IMR-90 (cell line): ENCODE results near the gene SCPEP1. TPM values are rescaled to one million over a fixed set of nuclear protein-coding genes. Genes with fewer than 3 reads are reported as not detected.

Experiments
- ATAC-seq: fragments of 200-7000 bp; cut with Tn5 transposase; 2 replicates; pipeline ENCODE4 v1.9.1; 2020; ENCODE audit warnings: low read depth, mild to moderate bottlenecking, moderate library complexity
- BruUV-seq: library from RNA; stranded (reverse); fragments of 400-500 nt; replicated peaks from 2 replicates; lab custom pipeline; 2021; lab: Mats Ljungman, UMichigan
- CTCF ChIA-PET: fragments of 300-600 bp; formaldehyde crosslinking; extraction: SDS; loops from one replicate; lab custom pipeline; 2021; ENCODE audit warnings: antibody characterized with exemption; lab: Yijun Ruan, JAX
- POLR2A ChIA-PET: fragments of 300-600 bp; sonication (Branson Sonifier 250); formaldehyde crosslinking; loops from one replicate; lab custom pipeline; 2022; ENCODE audit warnings: antibody characterized with exemption; ENCODE audit not compliant: unreplicated experiment; lab: Charles Lee
- DNase-seq: peaks from one replicate; pipeline ENCODE4 v3.0.0; 2013
- H2AFZ ChIP-seq: replicated peaks from 2 replicates; pipeline ENCODE3; 2013; ENCODE audit warnings: low read length, mild to moderate bottlenecking; ENCODE audit not compliant: poor library complexity
- H2AK5ac ChIP-seq: 2 replicates; pipeline ENCODE4 v1.6.1; 2013; ENCODE audit warnings: low read depth, low read length, inconsistent platforms
- H2AK9ac ChIP-seq: replicated peaks from 2 replicates; pipeline ENCODE3; 2013; ENCODE audit warnings: mild to moderate bottlenecking, low read depth, low read length, moderate library complexity; ENCODE audit not compliant: poor library complexity
- H2BK120ac ChIP-seq: 2 replicates; pipeline ENCODE4 v1.6.1; 2013; ENCODE audit warnings: low read depth, low read length, inconsistent platforms
- H2BK15ac ChIP-seq: 3 replicates; pipeline ENCODE4 v1.6.1; 2013; ENCODE audit warnings: low read depth, low read length, inconsistent platforms
- H2BK20ac ChIP-seq: 2 replicates; pipeline ENCODE4 v1.6.1; 2013; ENCODE audit warnings: low read depth, mild to moderate bottlenecking, inconsistent platforms, low read length, moderate library complexity
- H2BK5ac ChIP-seq: 2 replicates; pipeline ENCODE4 v1.6.1; 2013; ENCODE audit warnings: mild to moderate bottlenecking, low read depth, low read length, inconsistent platforms; ENCODE audit not compliant: poor library complexity, severe bottlenecking
- H3K14ac ChIP-seq: replicated peaks from 2 replicates; pipeline ENCODE4 v1.6.1; 2013; ENCODE audit warnings: low read depth, low read length, inconsistent platforms
- H3K18ac ChIP-seq: 2 replicates; pipeline ENCODE4 v1.6.1; 2013; ENCODE audit warnings: low read depth, low read length, control low read depth
- H3K23ac ChIP-seq: 2 replicates; pipeline ENCODE4 v1.6.1; 2013; ENCODE audit warnings: low read depth, low read length, inconsistent platforms
- H3K27ac ChIP-seq: 2 replicates; pipeline ENCODE4 v1.5.1; 2013; ENCODE audit warnings: mild to moderate bottlenecking, control low read depth, low read length; ENCODE audit not compliant: insufficient read depth
- H3K27me3 ChIP-seq: 2 replicates; pipeline ENCODE4 v1.6.1; 2013; ENCODE audit warnings: low read length; ENCODE audit not compliant: control insufficient read depth, insufficient read depth
- H3K36me3 ChIP-seq: 2 replicates; pipeline ENCODE4 v1.6.1; 2013; ENCODE audit warnings: low read length, mixed read lengths; ENCODE audit not compliant: control insufficient read depth, insufficient read depth
- H3K4ac ChIP-seq: 2 replicates; pipeline ENCODE4 v1.6.1; 2013; ENCODE audit warnings: low read depth, low read length, inconsistent platforms
- H3K4me1 ChIP-seq: 2 replicates; pipeline ENCODE4 v1.6.1; 2013; ENCODE audit warnings: low read length, mixed read lengths; ENCODE audit not compliant: control insufficient read depth, insufficient read depth
- H3K4me2 ChIP-seq: 2 replicates; pipeline ENCODE4 v1.6.1; 2013; ENCODE audit warnings: low read depth, mild to moderate bottlenecking, control low read depth, low read length, moderate library complexity
- H3K4me3 ChIP-seq: 2 replicates; pipeline ENCODE4 v1.5.1; 2013; ENCODE audit warnings: low read depth, mild to moderate bottlenecking, control low read depth, low read length, moderate library complexity; ENCODE audit not compliant: insufficient read depth
- H3K56ac ChIP-seq: 2 replicates; pipeline ENCODE4 v1.6.1; 2013; ENCODE audit warnings: low read length, inconsistent platforms; ENCODE audit not compliant: insufficient read depth; ENCODE audit errors: extremely low read depth
- H3K79me1 ChIP-seq, 2 experiments: 2 replicates each; pipeline ENCODE4 v1.6.1; 2013; ENCODE audit warnings: low read length in 2 of 2, inconsistent platforms in 1 of 2, low read depth in 1 of 2
- H3K9ac ChIP-seq: 2 replicates; pipeline ENCODE4 v1.6.1; 2013; ENCODE audit warnings: low read depth, low read length, control low read depth
- H3K9me1 ChIP-seq: 2 replicates; pipeline ENCODE4 v1.6.1; 2013; ENCODE audit warnings: low read length, inconsistent platforms; ENCODE audit not compliant: insufficient read depth
- H3K9me3 ChIP-seq: 2 replicates; pipeline ENCODE4 v1.6.1; 2013; ENCODE audit warnings: low read length; ENCODE audit not compliant: control insufficient read depth, insufficient read depth
- H4K20me1 ChIP-seq: 2 replicates; pipeline ENCODE4 v1.6.1; 2013; ENCODE audit warnings: low read length, inconsistent platforms; ENCODE audit not compliant: insufficient read depth
- H4K5ac ChIP-seq: 2 replicates; pipeline ENCODE4 v1.6.1; 2013; ENCODE audit warnings: mild to moderate bottlenecking, low read depth, low read length, control low read depth
- H4K8ac ChIP-seq, 2 experiments: 2 replicates each; pipeline ENCODE4 v1.6.1; 2013; ENCODE audit warnings: low read depth in 2 of 2, low read length in 2 of 2, control low read depth in 1 of 2, inconsistent platforms in 1 of 2
- H4K91ac ChIP-seq: 2 replicates; pipeline ENCODE4 v1.6.1; 2013; ENCODE audit warnings: low read depth, low read length, inconsistent platforms; ENCODE audit not compliant: insufficient read depth
- BHLHE40 ChIP-seq: fragments of 150-350 bp; IDR thresholded peaks from 2 replicates; pipeline ENCODE4 v1.6.1; 2016; ENCODE audit warnings: mild to moderate bottlenecking, low read depth, low read length
- CEBPB ChIP-seq: IDR thresholded peaks from 2 replicates; pipeline ENCODE4 v1.6.1; 2012; ENCODE audit warnings: low read depth, low read length, improper control_type of control experiment
- CHD1 ChIP-seq: IDR thresholded peaks from 2 replicates; pipeline ENCODE4 v1.6.1; 2012; ENCODE audit warnings: low read depth, low read length, improper control_type of control experiment
- FOS ChIP-seq: fragments of 150-350 bp; IDR thresholded peaks from 2 replicates; pipeline ENCODE4 v1.6.1; 2016; ENCODE audit warnings: low read depth, low read length
- MAFK ChIP-seq: IDR thresholded peaks from 2 replicates; pipeline ENCODE4 v1.6.1; 2012; ENCODE audit warnings: low read depth, low read length, improper control_type of control experiment
- MAZ ChIP-seq: IDR thresholded peaks from 2 replicates; pipeline ENCODE4 v1.6.1; 2012; ENCODE audit warnings: low read depth, mild to moderate bottlenecking, low read length, improper control_type of control experiment, moderate library complexity, borderline replicate concordance
- MXI1 ChIP-seq: IDR thresholded peaks from 2 replicates; pipeline ENCODE4 v1.6.1; 2012; ENCODE audit warnings: low read depth, mild to moderate bottlenecking, low read length, moderate library complexity, borderline replicate concordance
- NFE2L2 ChIP-seq: fragments of 150-350 bp; IDR thresholded peaks from 2 replicates; pipeline ENCODE4 v1.6.1; 2016; ENCODE audit warnings: low read depth, mild to moderate bottlenecking, low read length
- POLR2A ChIP-seq: IDR thresholded peaks from 2 replicates; pipeline ENCODE4 v1.6.1; 2012; ENCODE audit warnings: mild to moderate bottlenecking, low read depth, low read length
- RAD21 ChIP-seq: IDR thresholded peaks from 2 replicates; pipeline ENCODE4 v1.6.1; 2012; ENCODE audit warnings: low read length, improper control_type of control experiment
- RCOR1 ChIP-seq: IDR thresholded peaks from 2 replicates; pipeline ENCODE4 v1.6.1; 2012; ENCODE audit warnings: mild to moderate bottlenecking, low read length, improper control_type of control experiment; ENCODE audit not compliant: insufficient replicate concordance
- RFX5 ChIP-seq: IDR thresholded peaks from 2 replicates; pipeline ENCODE4 v1.8.0; 2012; ENCODE audit warnings: low read depth, mild to moderate bottlenecking, low read length, moderate library complexity
- SMC3 ChIP-seq: fragments of 150-350 bp; IDR thresholded peaks from 2 replicates; pipeline ENCODE4 v1.6.1; 2016; ENCODE audit warnings: low read depth, mild to moderate bottlenecking, antibody characterized with exemption, low read length, moderate library complexity
- dilution Hi-C: fragments of 300-500 bp; cut with HindIII; formaldehyde crosslinking; loops from one replicate; pipeline ENCODE4 v1.14.3; 2018; ENCODE audit warnings: low sequenced_read_pairs; ENCODE audit not compliant: unreplicated experiment
- in situ Hi-C: fragments of 300-500 bp; cut with MboI; formaldehyde crosslinking; loops from 3 replicates; pipeline ENCODE4 v1.14.3; 2019; ENCODE audit warnings: low sequenced_read_pairs, inconsistent platforms, mixed read lengths
- intact Hi-C: fragments of 100-400 bp; cut with micrococcal nuclease; formaldehyde crosslinking; loops from 2 replicates; pipeline ENCODE4 v1.10.0; 2022
- polyA plus RNA-seq, 3 experiments: library from polyadenylated mRNA; depleted of rRNA; stranded (reverse); fragments of >200 nt; gene quantifications; 2 replicates each; pipeline ENCODE4 v1.2.3, GENCODE V29; 2012; ENCODE audit warnings: low replicate concordance in 1 of 3
- total RNA-seq: library from RNA; depleted of rRNA; stranded (reverse); fragments of >200 nt; gene quantifications from 2 replicates; pipeline ENCODE4 v1.2.3, GENCODE V29; 2012
- TF ChIP-seq, protein P1 (sequence below): fragments of 150-350 bp; IDR thresholded peaks from 2 replicates; pipeline ENCODE4 v1.6.1; 2016; ENCODE audit warnings: low read depth, mild to moderate bottlenecking, low read length, moderate library complexity, borderline replicate concordance
- TF ChIP-seq, protein P2 (sequence below): fragments of 150-350 bp; IDR thresholded peaks from 2 replicates; pipeline ENCODE4 v1.6.1; 2017; ENCODE audit warnings: mild to moderate bottlenecking, antibody characterized with exemption, low read length, low read depth
- TF ChIP-seq, protein P3 (sequence below): conservative IDR thresholded peaks from 2 replicates; pipeline ENCODE4 v1.5.1; 2012; ENCODE audit warnings: mild to moderate bottlenecking, low read depth, low read length, improper control_type of control experiment

Gene SCPEP1
- total and polyA plus RNA-seq, 2 of the 4 experiments (the other 2 are of a cell fraction), result 16.5 to 32.1 TPM

DNA sequence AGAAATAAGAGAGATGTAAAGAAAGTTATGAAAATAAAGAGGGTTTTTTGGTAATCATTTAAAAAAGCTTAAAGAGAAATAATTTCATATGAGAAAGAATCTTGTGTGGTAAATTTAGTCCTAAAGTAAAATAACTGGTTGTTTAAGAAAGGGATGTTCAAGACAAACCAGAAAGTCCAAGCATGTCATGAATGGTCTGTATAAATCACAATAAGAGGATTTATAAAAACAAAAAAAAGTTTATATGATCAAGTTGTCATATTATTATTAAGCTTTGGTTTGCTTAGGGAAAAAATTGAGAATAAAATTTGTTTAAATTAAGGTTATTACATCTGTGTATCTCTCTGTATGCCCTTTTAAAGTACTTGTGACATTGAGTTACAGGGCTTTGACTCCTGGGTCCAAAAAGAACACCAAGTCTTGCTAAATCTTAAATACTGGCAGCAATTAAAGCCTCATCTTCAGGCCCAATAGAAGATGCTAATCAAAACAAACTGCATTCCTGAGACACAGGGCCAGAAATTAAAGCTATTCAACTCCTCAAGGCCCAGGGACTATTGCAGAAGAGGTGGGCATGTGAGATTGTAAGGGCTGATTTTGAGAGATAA is 48.5 kb upstream of the SCPEP1 start:
- H2BK15ac ChIP-seq, result no peak overlapping the region
- H4K20me1 ChIP-seq, result no peaks in the 10 kb centered on the region
- no peak overlapping the region for H3K14ac ChIP-seq
- no peak overlapping the region for H2AFZ ChIP-seq
- intact Hi-C loops (no loop called here), dilution Hi-C loops (no loop called here), in situ Hi-C loops (loop anchor here (25.0 kb wide), 1 partner anchor 342 kb away; the partner anchor contains the start of gene NOG)
- no peak overlapping the region for H3K18ac ChIP-seq
- H4K91ac ChIP-seq, result no peak overlapping the region
- ChIA-PET CTCF (no interaction called here), POLR2A (no interaction called here)
- H2AK9ac ChIP-seq, result no peak overlapping the region
- H3K4ac ChIP-seq, result no peak overlapping the region
- no peak overlapping the region for H3K56ac ChIP-seq
- H3K36me3 ChIP-seq, result peaks cover 2% of the 10 kb centered on the region
- H4K8ac ChIP-seq, result no peak overlapping the region
- H2BK5ac ChIP-seq, result no peak overlapping the region
- H3K27me3 ChIP-seq, result no peaks in the 10 kb centered on the region
- H3K9ac ChIP-seq, result no peak overlapping the region
- no peak for TF ChIP-seq BHLHE40
- TF ChIP-seq CHD1, result no peak
- TF ChIP-seq FOS, result no peak
- no peak for TF ChIP-seq POLR2A
- TF ChIP-seq NFE2L2, result no peak
- no peak for TF ChIP-seq RCOR1
- TF ChIP-seq RFX5, result no peak
- no peak for TF ChIP-seq RAD21
- TF ChIP-seq MXI1, result no peak
- no peak for TF ChIP-seq CEBPB
- no peak for TF ChIP-seq MAZ
- TF ChIP-seq, protein P1, sequence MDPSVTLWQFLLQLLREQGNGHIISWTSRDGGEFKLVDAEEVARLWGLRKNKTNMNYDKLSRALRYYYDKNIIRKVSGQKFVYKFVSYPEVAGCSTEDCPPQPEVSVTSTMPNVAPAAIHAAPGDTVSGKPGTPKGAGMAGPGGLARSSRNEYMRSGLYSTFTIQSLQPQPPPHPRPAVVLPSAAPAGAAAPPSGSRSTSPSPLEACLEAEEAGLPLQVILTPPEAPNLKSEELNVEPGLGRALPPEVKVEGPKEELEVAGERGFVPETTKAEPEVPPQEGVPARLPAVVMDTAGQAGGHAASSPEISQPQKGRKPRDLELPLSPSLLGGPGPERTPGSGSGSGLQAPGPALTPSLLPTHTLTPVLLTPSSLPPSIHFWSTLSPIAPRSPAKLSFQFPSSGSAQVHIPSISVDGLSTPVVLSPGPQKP, result no peak
- TF ChIP-seq MAFK, result no peak
- TF ChIP-seq, protein P2, sequence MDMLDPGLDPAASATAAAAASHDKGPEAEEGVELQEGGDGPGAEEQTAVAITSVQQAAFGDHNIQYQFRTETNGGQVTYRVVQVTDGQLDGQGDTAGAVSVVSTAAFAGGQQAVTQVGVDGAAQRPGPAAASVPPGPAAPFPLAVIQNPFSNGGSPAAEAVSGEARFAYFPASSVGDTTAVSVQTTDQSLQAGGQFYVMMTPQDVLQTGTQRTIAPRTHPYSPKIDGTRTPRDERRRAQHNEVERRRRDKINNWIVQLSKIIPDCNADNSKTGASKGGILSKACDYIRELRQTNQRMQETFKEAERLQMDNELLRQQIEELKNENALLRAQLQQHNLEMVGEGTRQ, result no peak
- TF ChIP-seq, protein P3, sequence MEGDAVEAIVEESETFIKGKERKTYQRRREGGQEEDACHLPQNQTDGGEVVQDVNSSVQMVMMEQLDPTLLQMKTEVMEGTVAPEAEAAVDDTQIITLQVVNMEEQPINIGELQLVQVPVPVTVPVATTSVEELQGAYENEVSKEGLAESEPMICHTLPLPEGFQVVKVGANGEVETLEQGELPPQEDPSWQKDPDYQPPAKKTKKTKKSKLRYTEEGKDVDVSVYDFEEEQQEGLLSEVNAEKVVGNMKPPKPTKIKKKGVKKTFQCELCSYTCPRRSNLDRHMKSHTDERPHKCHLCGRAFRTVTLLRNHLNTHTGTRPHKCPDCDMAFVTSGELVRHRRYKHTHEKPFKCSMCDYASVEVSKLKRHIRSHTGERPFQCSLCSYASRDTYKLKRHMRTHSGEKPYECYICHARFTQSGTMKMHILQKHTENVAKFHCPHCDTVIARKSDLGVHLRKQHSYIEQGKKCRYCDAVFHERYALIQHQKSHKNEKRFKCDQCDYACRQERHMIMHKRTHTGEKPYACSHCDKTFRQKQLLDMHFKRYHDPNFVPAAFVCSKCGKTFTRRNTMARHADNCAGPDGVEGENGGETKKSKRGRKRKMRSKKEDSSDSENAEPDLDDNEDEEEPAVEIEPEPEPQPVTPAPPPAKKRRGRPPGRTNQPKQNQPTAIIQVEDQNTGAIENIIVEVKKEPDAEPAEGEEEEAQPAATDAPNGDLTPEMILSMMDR, result no peak
- no peak for TF ChIP-seq SMC3
- no peak overlapping the region for H3K27ac ChIP-seq
- ATAC-seq, result no peak
- H2BK20ac ChIP-seq, result no peak overlapping the region
- no peaks in the 10 kb centered on the region for H3K79me1 ChIP-seq
- H2AK5ac ChIP-seq, result no peak overlapping the region
- no peak overlapping the region for H2BK120ac ChIP-seq
- no peak overlapping the region for H3K4me3 ChIP-seq
- no peak overlapping the region for H3K4me2 ChIP-seq
- no peak overlapping the region for H3K23ac ChIP-seq
- no TSS peak for BruUV-seq
- H3K4me1 ChIP-seq, result no peaks in the 10 kb centered on the region
- H3K9me1 ChIP-seq, result no peaks in the 10 kb centered on the region; the same call in 1 of the 2 replicates
- H4K5ac ChIP-seq, result no peak overlapping the region
- DNase-seq, result no peak
- peaks cover 3% of the 10 kb centered on the region; the same call in 1 of the 2 replicates for H3K9me3 ChIP-seq
